NCI-H69 (cell line): Measurements from ENCODE around the gene NUP98.
A peak's percentile ranks its signal among the peaks of the same experiment; 100 is the strongest.

ENCODE experiments used
- DNase-seq: peaks from one replicate; lab custom pipeline; 2025; lab: John Stamatoyannopoulos, UW

Gene NUP98

DNA sequence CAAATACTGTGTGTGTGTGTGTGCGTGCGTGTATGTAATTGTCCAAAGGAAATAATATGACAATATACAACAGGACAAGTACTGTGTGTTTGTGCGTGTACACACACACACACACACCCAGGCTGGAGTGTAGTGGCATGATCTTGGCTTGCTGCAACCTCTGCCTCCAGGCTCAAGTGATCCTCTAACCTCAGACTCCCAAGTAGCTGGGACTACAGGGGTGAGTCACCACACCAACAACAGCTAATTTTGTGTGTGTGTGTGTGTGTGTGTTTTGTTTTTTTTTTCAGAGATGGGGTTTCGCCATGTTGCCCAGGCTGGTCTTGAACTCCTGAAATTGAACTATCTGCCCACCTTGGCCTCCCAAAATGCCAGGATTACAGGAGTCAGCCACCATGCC lies 61.5 kb downstream of the NUP98 start:
- DNase-seq: no peak

DNA sequence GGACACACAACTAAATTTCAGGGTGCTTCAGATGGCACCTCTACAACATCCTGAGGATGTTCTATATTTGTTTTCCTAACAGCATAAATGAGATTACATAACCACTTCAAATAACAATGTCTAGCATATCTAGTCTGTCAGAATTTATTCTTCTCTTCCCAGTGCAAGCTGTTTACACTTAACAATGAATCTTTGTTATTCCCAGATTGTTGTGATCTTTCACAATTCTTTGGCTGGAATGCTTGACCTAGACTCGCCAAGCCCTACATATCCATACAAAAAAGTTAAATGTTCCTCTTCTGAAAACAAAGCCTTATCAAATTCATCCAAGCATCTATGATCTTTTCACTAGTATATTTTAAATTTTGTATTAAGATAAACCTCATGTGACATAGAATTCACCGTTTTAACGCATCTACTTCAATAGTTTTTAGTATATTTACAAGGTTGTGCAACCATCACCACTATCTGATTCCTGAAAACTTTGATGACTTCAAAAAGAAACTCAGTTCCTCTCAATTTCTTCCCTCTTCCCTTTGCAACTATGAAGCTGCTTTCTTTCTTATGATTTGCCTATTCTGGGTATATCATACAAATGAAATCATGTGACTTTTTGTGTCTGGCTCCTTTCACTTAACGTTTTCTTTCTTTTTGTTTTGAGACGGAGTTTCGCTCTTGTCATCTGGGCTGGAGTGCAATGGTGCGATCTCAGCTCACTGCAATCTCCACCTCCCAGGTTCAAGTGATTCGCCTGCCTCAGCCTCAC lies 64.5 kb downstream of the NUP98 start:
- DNase-seq: no peak

DNA sequence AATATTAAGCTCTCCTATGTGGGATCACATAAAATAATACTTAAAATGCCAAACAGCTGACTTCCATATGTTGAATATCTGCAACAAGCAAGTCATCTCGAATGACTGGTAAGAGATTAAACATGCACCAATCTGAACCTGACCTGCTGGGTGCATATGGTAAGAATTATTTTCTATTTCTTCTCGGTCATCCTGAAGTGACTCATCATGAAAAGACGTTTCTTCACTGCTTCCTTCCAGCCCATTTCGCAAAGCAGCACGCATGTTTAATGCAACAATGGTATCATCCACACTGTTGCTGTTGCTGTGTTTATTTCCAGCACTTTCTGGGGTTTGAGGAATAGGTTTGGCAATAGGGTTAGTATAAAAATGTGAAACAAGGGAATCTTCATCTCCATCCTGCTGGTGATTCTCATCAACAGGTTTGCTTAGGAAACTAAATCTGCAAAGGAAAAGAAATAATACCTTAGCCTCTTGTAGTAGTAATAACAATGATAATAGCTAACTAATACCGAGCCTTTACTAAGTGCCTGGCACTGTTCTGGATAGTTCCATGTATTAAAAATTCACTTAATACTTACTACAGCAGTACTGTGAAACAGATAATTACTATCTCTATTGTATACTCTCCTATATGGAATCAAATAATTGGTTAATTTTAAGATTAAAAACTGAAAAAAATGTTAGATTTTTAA lies 74.2 kb downstream of the NUP98 start:
- DNase-seq: no peak

DNA sequence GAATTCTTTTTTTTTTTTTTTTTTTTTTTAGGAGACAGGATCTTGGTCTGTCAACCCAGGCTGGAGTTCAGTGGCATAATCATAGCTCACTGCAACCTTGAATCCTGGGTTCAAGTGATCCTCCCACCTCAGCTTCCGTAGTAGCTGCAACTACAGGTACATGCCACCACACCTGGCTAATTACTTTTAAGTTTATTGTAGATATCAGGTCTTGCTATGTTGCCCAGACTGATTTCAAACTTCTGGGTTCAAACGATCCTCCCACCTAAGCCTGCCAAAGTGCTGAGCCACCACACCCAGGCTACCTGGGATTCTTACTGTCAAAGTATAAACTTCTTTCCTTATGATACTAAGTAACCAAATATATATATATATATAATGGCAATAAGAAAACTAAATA lies 75.3 kb downstream of the NUP98 start:
- DNase-seq: no peak

DNA sequence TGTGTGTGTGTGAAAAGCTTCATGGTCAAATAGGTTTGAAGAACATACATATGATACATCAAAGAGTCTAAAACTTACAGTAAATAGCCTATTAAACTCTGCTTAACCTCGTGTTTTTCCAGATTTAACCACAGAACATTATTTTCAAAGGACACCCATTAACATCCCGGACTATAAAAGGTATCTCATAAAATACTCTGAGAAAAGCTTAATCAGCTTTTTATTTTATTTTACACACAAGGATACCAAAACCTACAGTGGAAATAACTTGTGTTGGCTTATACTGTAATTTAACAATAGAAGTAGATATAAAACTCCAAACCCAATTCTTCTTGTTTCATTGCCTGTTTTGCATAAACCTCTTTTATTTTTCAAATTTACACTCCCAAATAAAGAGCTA lies 76.4 kb downstream of the NUP98 start:
- no peak for DNase-seq

DNA sequence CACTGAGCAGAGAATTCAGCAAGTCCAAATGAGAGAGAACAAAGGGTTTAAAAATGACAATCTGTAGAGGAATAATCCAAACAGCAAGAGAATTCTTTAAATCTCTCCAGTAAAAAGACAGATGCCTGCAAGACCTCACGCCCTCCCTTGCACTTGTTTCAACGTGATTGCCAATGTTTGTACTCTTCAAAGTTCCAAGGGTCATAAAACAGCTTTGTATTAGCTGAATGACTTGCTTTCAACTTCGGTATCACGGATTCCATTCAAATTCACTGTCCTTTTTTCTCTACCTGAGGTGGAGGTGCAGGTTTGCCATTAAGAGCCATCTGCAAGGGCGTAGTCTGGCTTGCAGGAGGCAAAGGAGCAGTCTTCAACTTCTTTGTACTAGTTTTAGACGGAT lies 85.1 kb downstream of the NUP98 start:
- no peak for DNase-seq

DNA sequence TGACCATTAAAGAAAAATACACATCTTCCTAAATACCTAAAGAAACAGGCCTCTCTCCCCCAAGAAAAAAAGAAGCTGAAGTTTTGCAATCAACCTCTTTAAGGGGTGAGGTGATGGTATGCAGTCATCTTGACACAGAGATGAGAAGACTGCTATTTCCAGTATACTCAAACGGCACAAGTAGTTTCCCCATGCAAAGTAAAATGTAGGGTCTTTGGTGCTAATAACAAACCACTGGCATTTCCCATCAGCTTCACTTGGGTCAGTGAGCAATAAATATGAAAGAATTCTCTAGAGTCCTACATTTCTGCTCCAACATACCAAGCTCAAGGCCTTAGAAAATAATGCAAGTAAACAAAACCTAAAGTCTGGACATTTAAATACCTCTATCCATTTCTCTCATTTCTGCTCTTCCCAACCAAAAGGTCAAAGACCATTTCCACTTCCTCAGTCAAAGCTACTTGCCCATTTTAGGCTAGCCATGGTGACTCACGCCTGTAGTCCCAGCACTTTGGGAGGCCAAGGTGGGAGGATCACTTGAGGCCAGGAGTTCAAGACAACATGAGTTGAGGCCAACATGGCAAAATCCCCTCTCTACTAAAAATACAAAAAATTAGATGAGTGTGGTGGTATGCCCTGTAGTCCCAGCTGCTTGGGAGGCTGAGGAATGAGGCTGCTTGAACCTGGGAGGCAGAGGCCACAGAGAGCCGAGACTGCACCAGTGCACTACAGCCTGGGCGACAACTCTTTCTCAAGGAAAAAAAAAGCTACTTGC lies 86.7 kb downstream of the NUP98 start:
- no peak for DNase-seq

DNA sequence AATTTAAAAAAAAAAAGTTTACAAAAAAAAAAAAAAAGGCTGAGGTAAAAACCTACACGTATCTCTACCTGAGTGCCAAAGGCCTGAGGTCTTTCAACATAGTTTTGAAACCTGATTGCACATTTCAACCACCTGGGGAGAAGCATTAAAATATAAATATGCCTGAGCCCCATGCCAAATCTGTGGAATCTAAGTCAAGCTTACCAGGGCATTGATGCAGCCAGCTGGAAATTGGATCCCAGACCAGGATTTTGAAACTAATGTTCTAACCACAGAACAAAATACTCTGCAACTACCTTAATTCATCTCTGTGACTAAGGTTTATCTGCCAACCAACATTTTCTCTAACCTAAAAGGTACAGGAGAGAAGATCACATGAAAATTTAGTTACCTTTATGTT lies 87.4 kb downstream of the NUP98 start:
- no peak for DNase-seq

DNA sequence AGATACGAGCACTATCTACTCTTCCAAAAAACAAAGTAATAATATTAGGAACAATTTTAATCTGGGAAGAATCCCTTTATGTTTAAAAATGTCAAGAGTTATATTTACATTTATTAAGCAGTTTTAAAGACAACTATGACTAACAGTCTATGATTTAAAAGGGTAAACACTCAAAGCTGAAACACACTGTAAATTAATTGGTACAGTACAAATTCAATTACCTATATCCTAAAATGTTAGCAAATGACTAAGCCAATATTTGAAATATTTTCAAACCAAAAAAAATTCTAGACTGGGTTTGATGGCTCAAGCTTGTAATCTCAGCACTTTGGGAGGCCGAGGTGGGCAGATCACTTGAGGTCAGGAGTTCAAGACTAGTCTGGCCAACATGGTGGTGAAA lies 90.2 kb downstream of the NUP98 start:
- DNase-seq: no peak

DNA sequence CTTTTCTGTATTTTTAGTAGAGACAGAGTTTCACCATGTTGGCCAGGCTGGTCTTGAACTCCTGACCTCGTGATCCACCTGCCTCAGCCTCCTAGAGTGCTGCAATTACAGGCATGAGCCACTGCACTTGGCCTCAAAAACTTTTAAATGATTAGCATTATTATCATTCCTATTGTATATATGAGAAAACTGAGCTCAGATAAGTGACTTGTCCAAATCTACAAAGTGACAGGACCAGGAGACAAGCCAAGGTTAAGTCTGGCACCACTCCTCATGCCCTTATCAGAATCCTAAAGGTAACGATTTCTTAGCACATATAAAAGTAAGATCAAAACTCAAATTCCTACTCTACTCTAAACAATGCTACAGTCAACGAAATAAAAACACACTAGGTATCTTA lies 94.0 kb downstream of the NUP98 start:
- no peak for DNase-seq

DNA sequence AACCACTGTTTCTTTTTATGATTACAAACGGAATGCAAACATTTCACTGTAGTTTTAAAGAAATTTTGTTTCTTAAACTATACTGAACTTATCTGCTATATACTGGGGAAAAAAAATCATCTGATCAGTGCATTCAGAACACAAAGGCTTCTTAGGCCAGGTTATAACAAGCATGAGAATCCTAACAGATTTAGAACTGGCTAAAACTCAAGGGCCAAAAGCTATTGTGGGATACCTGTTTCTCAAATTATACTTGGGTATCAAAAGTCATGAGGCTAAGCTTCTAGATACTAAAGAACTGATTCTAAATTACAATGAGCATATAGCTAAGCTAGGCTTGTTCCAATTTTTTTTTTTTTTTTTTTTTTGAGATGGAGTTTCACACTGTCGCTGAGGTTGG lies 96.4 kb downstream of the NUP98 start:
- DNase-seq: no peak

DNA sequence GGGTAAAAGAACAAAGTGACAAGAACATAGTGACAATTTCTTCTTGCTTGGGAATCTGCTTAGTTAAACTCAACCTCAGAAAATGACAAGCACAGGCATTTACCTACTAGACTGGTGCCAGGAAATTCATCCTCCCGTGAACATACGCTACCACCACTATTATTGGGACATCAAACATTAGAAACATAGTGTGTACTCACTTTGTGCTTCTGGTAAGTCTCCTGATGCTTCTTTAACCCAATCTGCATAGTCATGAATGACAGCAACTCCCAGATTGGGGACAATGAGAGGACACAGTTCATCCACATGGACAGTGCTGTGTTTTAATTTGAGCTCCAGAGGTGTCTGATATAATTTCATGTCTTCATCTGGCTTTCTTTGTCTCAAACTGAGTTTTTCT lies 96.9 kb downstream of the NUP98 start:
- DNase-seq: no peak

DNA sequence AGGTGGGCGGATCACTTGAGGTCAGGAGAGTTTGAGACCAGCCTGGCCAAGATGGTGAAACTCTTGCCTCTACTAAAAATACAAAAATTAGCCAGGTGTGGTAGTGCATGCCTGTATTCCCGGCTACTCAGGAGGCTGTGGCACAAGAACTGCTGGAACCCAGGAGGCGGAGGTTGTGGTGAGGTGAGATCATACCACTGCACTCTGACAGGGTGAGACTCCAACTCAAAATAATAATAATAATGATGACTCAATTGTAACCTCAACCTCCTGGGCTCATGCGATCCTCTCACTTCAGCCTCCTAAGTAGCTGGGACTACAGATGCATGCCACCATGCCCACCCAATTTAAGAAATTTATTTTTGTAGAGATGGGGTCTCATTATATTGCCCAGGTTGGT lies 110.6 kb downstream of the NUP98 start:
- no peak for DNase-seq

DNA sequence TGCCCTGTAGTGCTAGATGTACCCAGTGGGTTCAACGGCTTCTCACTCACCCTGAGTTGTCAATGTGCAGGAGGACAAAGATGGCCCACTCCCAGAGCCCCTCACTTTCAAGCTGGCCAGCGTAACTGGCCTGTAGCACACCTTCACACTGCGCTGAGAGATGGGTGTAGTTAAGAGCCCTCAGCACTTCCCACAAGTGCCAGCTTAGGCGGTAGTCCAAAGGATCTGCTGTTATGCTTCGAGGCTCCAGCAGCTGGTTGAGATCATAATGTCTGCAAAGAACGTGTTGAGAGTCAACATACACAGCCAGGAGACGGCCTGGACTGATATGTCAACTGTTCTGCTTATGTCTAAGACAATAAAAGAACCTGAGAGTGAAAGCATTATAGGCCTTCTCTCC lies 111.4 kb downstream of the NUP98 start:
- no peak for DNase-seq

DNA sequence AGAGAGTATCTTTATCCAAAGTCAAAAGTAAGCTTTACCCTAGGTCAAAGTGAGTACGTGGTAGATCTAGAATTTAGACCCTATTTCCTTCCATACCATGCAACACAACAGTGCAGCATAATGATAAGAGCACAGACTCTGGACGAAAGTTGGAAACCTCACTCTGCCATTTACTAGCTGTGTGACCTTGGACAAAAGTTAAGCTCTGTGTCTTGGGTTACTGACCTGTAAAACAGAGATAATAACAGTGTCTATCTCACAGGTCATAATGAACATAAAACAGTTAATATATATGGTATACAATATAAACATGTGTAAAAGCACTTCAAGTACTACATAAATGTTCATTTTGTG lies 112.6 kb downstream of the NUP98 start:
- DNase-seq: no peak

DNA sequence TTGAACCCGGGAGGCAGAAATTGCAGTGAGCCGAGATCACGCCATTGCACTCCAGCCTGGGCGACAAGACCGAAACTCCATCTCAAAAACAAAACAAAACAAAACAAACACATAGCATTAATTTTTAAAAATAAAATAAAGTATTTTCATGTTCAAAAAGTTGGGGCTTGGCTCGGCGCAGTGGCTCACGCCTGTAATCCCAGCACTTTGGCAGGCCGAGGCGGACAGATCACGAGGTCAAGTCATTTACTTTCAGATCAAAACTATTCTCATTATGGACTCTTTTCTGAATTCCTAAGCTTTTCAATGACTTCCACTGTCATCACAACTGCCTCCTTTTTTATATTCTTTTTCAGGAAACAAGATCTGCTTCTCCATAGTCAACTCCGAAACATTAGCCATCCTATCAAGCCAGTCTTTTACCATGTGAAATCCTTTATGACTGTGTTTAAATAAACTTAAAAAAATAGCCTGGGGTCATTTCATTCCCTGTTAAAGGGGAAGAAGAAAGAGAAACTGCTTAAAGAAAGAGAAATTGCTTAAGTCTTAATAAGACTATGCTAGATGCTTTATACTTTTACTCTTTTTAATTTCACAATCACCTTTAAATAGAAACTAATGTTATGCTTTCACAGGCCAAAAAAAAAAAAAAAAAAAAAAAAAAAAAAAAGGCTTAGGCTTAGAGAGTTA lies 113.1 kb downstream of the NUP98 start:
- no peak for DNase-seq

DNA sequence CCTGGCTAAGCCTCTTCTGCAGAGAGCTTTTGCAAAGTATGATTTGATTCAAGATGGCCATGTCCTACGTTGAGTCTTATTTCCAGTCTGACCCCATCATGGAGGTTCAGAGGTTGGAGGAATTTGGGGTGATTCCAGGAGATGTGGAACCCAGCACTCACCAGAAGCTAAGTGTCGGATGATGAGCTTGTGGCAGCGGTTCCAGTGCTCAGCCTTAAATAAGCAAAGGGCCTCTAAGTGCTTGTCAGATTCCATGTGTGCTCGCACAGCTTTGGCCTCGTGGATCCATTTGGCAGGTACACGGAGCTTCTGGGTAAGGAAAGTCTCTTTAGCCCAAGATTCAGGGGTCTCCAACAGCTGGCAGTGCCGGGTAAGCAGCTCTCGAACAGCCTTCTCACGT lies 114.3 kb downstream of the NUP98 start:
- DNase-seq: no peak

DNA sequence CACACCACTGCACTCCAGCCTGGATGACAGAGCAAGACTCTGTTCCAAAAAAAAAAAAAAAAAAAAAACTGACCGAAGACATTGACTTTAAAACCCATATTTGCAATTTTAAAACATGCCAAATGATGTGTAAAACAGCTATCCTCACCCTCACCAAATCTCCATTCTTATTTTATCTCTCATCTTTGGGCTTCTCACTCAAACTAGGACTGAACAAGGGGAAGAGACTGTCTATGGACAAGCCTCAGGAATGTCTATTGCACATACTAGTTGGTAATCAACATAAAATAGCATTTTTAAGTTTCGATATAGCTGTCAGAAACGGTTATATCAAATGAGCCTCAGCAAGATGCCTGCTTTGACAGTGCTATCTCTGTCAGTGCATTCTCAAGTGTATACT lies 118.3 kb downstream of the NUP98 start:
- no peak for DNase-seq

DNA sequence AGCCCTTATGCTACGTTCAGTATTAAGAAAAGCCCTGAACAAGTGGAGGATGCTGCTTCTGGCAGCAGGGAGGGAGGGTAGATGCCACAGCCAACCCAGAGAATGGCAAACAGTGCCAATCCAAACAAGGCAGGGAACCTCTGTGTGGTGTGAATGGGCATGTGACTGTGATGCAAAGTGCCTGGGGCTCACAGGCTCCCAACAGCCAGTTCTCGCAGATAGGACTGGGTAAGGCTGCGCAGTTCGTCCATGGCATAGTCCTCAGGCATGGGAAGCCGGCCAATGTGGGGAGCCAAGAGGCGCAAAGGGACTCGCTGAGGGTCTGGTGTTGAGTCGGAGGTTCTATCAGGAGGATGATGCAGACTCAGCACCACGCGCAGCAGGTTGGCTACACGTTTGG lies 121.4 kb downstream of the NUP98 start:
- no peak for DNase-seq

DNA sequence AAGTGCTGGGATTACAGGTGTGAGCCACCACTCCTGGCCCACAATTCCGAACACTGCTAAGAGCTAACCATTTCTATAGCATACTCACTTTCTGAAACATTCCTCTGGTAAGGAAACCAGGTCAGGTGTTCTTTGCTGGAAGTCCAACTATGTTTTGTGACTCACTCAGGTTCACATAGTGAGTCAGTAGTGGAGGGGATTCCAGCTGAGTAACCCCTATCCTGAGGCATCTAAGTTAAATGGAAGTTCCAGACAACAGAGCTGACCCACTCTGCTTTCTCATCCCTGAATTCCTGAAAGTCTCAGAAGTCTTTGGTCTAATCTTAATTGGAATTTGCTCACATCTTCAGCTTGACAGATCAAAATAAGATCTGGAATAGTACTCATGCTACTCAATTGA lies 123.2 kb downstream of the NUP98 start:
- no peak for DNase-seq

DNA sequence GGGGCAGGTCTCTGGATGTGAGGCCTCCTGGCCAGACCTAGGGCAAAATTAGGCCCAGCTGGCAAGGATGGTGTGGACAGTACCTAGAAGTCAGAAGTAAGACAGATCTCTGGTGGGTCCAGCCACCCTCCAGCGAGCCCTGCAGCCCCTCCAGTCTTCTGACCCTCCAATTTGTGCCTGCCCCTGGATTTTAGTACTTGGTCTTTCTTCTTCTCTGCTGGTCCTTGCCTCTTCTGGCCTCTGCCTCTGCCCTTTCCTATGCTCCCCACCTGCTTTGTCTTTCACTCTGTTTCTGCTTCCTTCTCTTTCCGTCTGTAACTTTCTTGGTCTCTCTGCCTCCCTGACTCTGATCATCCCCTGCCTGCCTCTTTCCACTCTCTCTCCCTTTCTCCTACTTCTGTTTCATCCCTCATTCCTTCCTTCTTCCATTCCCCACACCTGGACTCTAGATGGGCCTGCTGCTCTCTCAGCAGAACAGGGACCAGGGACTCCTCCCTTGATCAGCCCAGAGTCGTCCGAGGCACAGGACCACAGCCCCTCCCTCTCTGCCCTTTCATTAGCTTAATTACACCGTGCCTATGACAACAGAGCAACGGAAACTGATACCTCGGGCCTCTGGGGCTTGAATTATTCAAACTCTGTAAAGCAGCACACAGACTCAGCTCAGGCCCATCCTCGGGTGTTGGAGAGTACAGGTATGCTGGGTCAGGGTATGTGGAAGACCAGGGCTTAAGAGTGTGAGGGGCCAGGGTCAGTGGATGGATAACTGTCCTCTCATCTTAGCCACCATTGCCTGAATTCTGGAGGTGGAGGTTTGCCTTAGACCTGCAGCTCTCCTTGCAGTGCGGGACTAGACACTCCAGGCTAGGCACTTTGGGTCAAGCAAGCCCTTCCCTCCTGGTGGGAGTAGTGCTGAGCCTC lies 125.8 kb downstream of the NUP98 start, which contains the start of gene CHRNA10:
TSS of gene CHRNA10 (minus strand) at position 51 of the 921 bp plus-strand sequence. CDS start 72 bp downstream, outside the sequence.
- DNase-seq: peak; percentile 14
